ENCODE results near the gene VWA1.

GRCh38 chr1:1432951-1433803 lies 2.3 kb upstream of the VWA1 start:
- TF ChIP-seq CTCF (IDR thresholded peaks at IDR 0.05) = no peak
- peak; percentile 9 for TF ChIP-seq POLR2A (IDR thresholded peaks at IDR 0.05)

Data from breast epithelium (tissue), 3 donors.